ENCODE results near the gene SLC35F6.
"Not testable (repeated sequence)": the region's sequence is repeated elsewhere in the genome, so short reads cannot be mapped to it uniquely, and the experiment has no call there.

The SLC35F6 gene

DNA sequence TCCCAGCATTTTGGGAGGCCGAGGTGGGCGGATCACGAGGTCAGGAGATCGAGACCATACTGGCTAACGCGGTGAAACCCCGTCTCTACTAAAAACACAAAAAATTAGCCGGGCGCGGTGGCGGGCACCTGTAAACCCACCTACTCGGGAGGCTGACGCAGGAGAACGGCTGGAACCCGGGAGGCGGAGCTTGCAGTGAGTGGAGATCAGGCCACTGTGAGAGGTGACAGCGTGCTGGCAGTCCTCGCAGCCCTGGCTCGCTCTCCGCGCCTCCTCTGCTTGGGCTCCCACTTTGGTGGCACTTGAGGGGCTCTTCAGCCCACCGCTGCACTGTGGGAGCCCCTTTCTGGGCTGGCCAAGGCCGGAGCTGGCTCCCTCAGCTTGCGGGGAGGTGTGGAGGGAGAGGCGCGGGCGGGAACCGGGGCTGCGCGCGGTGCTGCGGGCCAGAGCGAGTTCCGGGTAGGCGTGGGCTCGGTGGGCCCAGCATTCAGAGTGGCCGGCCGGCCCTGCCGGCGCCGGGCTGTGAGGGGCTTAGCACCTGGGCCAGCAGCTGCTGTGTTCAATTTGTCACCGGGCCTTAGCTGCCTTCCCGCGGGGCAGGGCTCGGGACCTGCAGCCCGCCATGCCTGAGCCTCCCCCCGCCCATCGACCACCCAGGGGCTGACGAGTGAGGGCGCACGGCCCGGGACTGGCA is 50.1 kb downstream of the SLC35F6 start:
- in situ Hi-C loops (cut with MboI; ENCODE audit: low sequenced_read_pairs) = not testable (repeated sequence)

GRCh38 chr2:26816893-26817292 is 52.8 kb downstream of the SLC35F6 start:
- in situ Hi-C loops (cut with MboI; ENCODE audit: low sequenced_read_pairs) = no loop called here

DNA sequence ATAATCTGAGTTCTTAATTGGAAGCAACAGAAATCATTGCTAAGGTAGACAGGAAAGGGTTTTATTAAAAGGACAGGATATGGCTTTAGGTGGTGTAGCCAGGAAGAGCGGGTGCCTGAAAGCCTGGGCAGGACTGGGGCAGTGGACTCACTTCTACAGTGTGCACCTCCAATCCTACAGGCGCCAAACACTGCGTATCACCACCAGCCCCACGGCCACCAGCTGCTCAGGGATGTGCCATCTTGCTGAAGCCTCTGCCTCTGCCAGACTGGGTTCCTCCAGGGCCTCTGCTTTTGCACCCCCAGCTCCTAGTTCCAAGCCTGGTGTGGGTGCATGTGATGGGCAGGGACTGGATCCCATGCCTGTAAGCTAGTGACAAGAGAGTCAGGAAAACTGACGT is 54.2 kb downstream of the SLC35F6 start:
- in situ Hi-C loops (cut with MboI; ENCODE audit: low sequenced_read_pairs) = no loop called here

DNA sequence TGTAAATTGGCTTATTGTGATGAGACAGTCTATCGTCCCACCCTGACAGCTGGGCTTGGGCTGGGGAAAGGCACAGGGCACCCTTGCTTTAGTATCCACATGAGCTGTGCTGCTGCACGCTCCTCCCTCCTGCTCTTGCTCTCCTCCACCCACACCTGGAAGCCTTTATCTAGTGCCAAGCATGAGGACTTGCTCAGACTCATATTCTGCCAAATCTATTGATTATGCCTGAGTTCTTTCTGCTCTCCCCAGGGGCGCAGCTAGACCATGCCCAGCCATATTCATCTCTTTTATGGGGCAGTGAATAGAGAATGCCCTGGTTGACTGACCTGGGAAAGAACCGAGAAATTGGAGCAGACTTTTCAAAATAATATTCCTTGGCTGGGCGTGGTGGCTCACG is 54.9 kb downstream of the SLC35F6 start:
- in situ Hi-C loops (cut with MboI; ENCODE audit: low sequenced_read_pairs) = no loop called here

DNA sequence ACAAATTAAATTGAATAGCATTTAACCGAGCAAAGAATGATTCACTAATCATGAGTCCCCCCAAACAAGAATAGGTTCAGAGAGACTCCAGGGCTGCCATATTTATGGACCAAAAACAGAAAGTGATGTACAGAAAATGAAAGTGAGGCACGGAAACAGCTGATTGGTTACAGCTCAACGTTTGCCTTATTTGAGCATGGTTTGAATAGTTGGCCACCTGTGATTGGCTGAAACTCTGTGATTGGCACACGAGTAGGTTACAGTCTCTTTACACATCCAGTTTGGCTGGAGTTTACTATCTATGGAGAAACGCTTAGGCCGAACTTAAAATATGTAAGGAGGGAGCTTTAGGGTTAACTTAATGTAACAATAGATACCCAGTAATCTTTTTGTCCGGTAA is 56.8 kb downstream of the SLC35F6 start:
- in situ Hi-C loops (cut with MboI; ENCODE audit: low sequenced_read_pairs) = no loop called here

GRCh38 chr2:26822877-26823276 is 58.8 kb downstream of the SLC35F6 start:
- in situ Hi-C loops (cut with MboI; ENCODE audit: low sequenced_read_pairs) = no loop called here
